GM12878 (cell line): ENCODE data around the gene PP2D1. TPM values are rescaled to one million over a fixed set of nuclear protein-coding genes. Genes with fewer than 3 reads are reported as not detected.
A peak's percentile ranks its signal among the peaks of the same experiment; 100 is the strongest.

Source experiments
- BCL3 ChIP-seq: IDR thresholded peaks from 2 replicates; pipeline ENCODE4 v1.6.1; 2011; ENCODE audit warnings: borderline replicate concordance, low read depth, mild to moderate bottlenecking, moderate library complexity, low read length; ENCODE audit not compliant: insufficient read depth, poor library complexity, severe bottlenecking
- CUX1 ChIP-seq: IDR thresholded peaks from 2 replicates; pipeline ENCODE4 v1.6.1; 2012; ENCODE audit warnings: improper control_type of control experiment, low read depth, low read length; ENCODE audit not compliant: insufficient replicate concordance
- E2F4 ChIP-seq: IDR thresholded peaks from 2 replicates; pipeline ENCODE4 v1.6.1; 2012; ENCODE audit warnings: low read depth, low read length, improper control_type of control experiment
- E2F8 ChIP-seq: fragments of 450-650 bp; IDR thresholded peaks from 2 replicates; pipeline ENCODE4 v1.6.1; 2018; ENCODE audit warnings: mild to moderate bottlenecking, low read depth, moderate library complexity; ENCODE audit not compliant: partially characterized antibody
- IKZF1 ChIP-seq: fragments of 450-650 bp; conservative IDR thresholded peaks from 2 replicates; pipeline ENCODE4 v1.6.1; 2017; ENCODE audit warnings: antibody characterized with exemption, mild to moderate bottlenecking
- MYC ChIP-seq: IDR thresholded peaks from 2 replicates; pipeline ENCODE4 v1.6.1; 2011; ENCODE audit warnings: mild to moderate bottlenecking, low read length, moderate library complexity, inconsistent platforms; ENCODE audit not compliant: insufficient read depth, insufficient replicate concordance, insufficient read length, severe bottlenecking
- PAX5 ChIP-seq: IDR thresholded peaks from 2 replicates; pipeline ENCODE4 v1.6.1; 2011; ENCODE audit warnings: low read depth, low read length, borderline replicate concordance
- RAD51 ChIP-seq: fragments of 450-650 bp; IDR thresholded peaks from 2 replicates; pipeline ENCODE4 v1.6.1; 2016; ENCODE audit warnings: moderate library complexity, mild to moderate bottlenecking, inconsistent platforms
- RB1 ChIP-seq: fragments of 450-650 bp; formaldehyde crosslinking; IDR thresholded peaks from 2 replicates; pipeline ENCODE4 v1.6.1; 2017; ENCODE audit warnings: mild to moderate bottlenecking, borderline replicate concordance
- SIN3A ChIP-seq: IDR thresholded peaks from 2 replicates; pipeline ENCODE4 v1.6.1; 2012; ENCODE audit warnings: low read depth, low read length, improper control_type of control experiment
- SMAD5 ChIP-seq: IDR thresholded peaks from 2 replicates; pipeline ENCODE4 v1.6.1; 2016; ENCODE audit warnings: antibody characterized with exemption, low read depth
- SP1 ChIP-seq: IDR thresholded peaks from one replicate; pipeline ENCODE4 v1.6.1; 2011; ENCODE audit warnings: low read depth, low read length
- SRF ChIP-seq, 2 experiments: IDR thresholded peaks; 2 replicates each; pipeline ENCODE4 v1.6.1; 2011; ENCODE audit warnings: low read depth in 2 of 2, low read length in 2 of 2, mild to moderate bottlenecking in 1 of 2, moderate library complexity in 1 of 2
- SUZ12 ChIP-seq: fragments of 200-600 bp; sonication (generic); IDR thresholded peaks from one replicate; pipeline ENCODE4 v1.6.1; 2018; ENCODE audit warnings: antibody characterized with exemption, mild to moderate bottlenecking; ENCODE audit not compliant: unreplicated experiment
- TAF1 ChIP-seq: IDR thresholded peaks from 2 replicates; pipeline ENCODE4 v1.6.1; 2011; ENCODE audit warnings: mild to moderate bottlenecking, low read depth, low read length, borderline replicate concordance
- ZNF274 ChIP-seq: IDR thresholded peaks from one replicate; pipeline ENCODE4 v1.8.0; 2011; ENCODE audit not compliant: insufficient read length, insufficient read depth
- ZNF384 ChIP-seq: IDR thresholded peaks from 2 replicates; pipeline ENCODE4 v1.6.1; 2012; ENCODE audit warnings: low read depth, mild to moderate bottlenecking, low read length, improper control_type of control experiment, borderline replicate concordance
- ZSCAN29 ChIP-seq: fragments of 450-650 bp; IDR thresholded peaks from 2 replicates; pipeline ENCODE4 v1.6.1; 2017; ENCODE audit warnings: mild to moderate bottlenecking, moderate library complexity
- polyA plus RNA-seq, 11 experiments: library from polyadenylated mRNA; depleted of rRNA in 4 of 11; unstranded in 6 of 11; stranded (reverse) in 5 of 11; fragments of >200 nt; fragmentation: Nextera tagmentation in 4 of 11; fragmentation: Illumina TruSeq in 1 of 11; extraction: Ambion mirVana in 4 of 11; extraction: Trizol in 1 of 11; gene quantifications; 1 replicate in 1 of 11; 2 replicates in 10 of 11; pipeline versions ENCODE4 v1.2.1 to v1.2.3, GENCODE V29; 2011 to 2016; ENCODE audit warnings: inconsistent platforms in 2 of 11, missing spikeins in 2 of 11, low read depth in 1 of 11
- total RNA-seq, 4 experiments: library from RNA; depleted of rRNA in 3 of 4; stranded (reverse); fragments of >200 nt in 3 of 4; fragmentation: Illumina TruSeq in 1 of 4; extraction: Trizol in 1 of 4; gene quantifications; 2 replicates each; pipeline versions ENCODE4 v1.2.1 to v1.2.3, GENCODE V29; 2013 to 2021

PP2D1 gene
- total and polyA plus RNA-seq, 10 of the 15 experiments (the other 5 are each of a cell fraction or from before 2014, with no cell fraction given): 0.04 to 0.18 (median 0.17) TPM; not detected in 7

GRCh38 chr3:19946832-19947548 lies 65.1 kb downstream of the PP2D1 start, which contains the start of gene RAB5A (continued):
- peak; percentile 89 for TF ChIP-seq IKZF1
- peak; percentile 12; the same call in 1 of the 2 replicates for TF ChIP-seq PAX5
- TF ChIP-seq ZSCAN29: 0 out of 2 replicates have a peak, but pooled peaks have one; percentile 60
- no peak for TF ChIP-seq CUX1
- TF ChIP-seq TAF1: peak; percentile 41; the same call in 1 of the 2 replicates
- no peak for TF ChIP-seq E2F8
- TF ChIP-seq SP1: peak; percentile 50
- TF ChIP-seq MYC: peak; percentile 29
- 0 out of 2 replicates have a peak, but pooled peaks have one; percentile 25 for TF ChIP-seq SIN3A
- TF ChIP-seq E2F4: no peak
- peak; percentile 30 for TF ChIP-seq BCL3
- TF ChIP-seq RB1: no peak
- TF ChIP-seq RAD51: peak; percentile 99
- TF ChIP-seq SMAD5: peak; percentile 60
- no peak for TF ChIP-seq ZNF384
- no peak for TF ChIP-seq ZNF274
- no peak for TF ChIP-seq SUZ12
- TF ChIP-seq SRF (IDR thresholded peaks at IDR 0.05; ENCODE audit: low read depth in 2 of 2, low read length in 2 of 2): peak in 1 of 2 experiments; percentile 57; a peak in 1 of 4 replicates
